Measurements from ENCODE around the gene IRF2BPL.

The IRF2BPL gene

GRCh38 chr14:77062261-77062660 is 33.8 kb upstream of the IRF2BPL start:
- TF ChIP-seq CTCF (conservative IDR thresholded peaks at IDR 0.05; ENCODE audit: low read length): no peak
- no peak for DNase-seq (ENCODE audit: low read depth)
- no peak overlapping the region for H3K4me3 ChIP-seq (ENCODE audit: low read length)

- no peak for DNase-seq (ENCODE audit: low read depth)
- H3K4me3 ChIP-seq (ENCODE audit: low read length): no peak overlapping the region
- no peak for TF ChIP-seq CTCF (conservative IDR thresholded peaks at IDR 0.05; ENCODE audit: low read length)
These were observed 33.2 kb upstream of the IRF2BPL start for GRCh38 chr14:77061630-77062257.

GRCh38 chr14:77059276-77059915 is 30.9 kb upstream of the IRF2BPL start:
- H3K4me3 ChIP-seq (ENCODE audit: low read length): no peak overlapping the region
- peak; percentile 93 for DNase-seq (ENCODE audit: low read depth)
- peak; percentile 44 for TF ChIP-seq CTCF (conservative IDR thresholded peaks at IDR 0.05; ENCODE audit: low read length)

- H3K4me3 ChIP-seq (ENCODE audit: low read length): no peak overlapping the region
- DNase-seq (ENCODE audit: low read depth): no peak
- no peak for TF ChIP-seq CTCF (conservative IDR thresholded peaks at IDR 0.05; ENCODE audit: low read length)
These were observed 30.3 kb upstream of the IRF2BPL start for GRCh38 chr14:77058785-77059184.

- no peak overlapping the region for H3K4me3 ChIP-seq (ENCODE audit: low read length)
- no peak for DNase-seq (ENCODE audit: low read depth)
- no peak for TF ChIP-seq CTCF (conservative IDR thresholded peaks at IDR 0.05; ENCODE audit: low read length)
These were observed 29.6 kb upstream of the IRF2BPL start for GRCh38 chr14:77058117-77058516.

- TF ChIP-seq CTCF (conservative IDR thresholded peaks at IDR 0.05; ENCODE audit: low read length): no peak
- no peak overlapping the region for H3K4me3 ChIP-seq (ENCODE audit: low read length)
- DNase-seq (ENCODE audit: low read depth): no peak
These were observed 27.5 kb upstream of the IRF2BPL start for GRCh38 chr14:77055981-77056380.

GRCh38 chr14:77055306-77055705 is 26.8 kb upstream of the IRF2BPL start:
- H3K4me3 ChIP-seq (ENCODE audit: low read length): no peak overlapping the region
- no peak for TF ChIP-seq CTCF (conservative IDR thresholded peaks at IDR 0.05; ENCODE audit: low read length)
- no peak for DNase-seq (ENCODE audit: low read depth)
